GM23338 (cell line): Measurements from ENCODE around the gene DDX27. TPM values are rescaled to one million over a fixed set of nuclear protein-coding genes. Genes with fewer than 3 reads are reported as not detected.

Experiments used
- ATAC-seq: fragments of 200-7000 bp; cut with Tn5 transposase; 3 replicates; pipeline ENCODE4 v1.9.1; 2020
- DNase-seq: peaks from one replicate; pipeline ENCODE4 v3.0.0-alpha.2; 2015; ENCODE audit warnings: low spot score
- H2AFZ ChIP-seq: fragments of 200-600 bp; sonication (generic); 2 replicates; pipeline ENCODE4 v1.8.0; 2016; ENCODE audit warnings: antibody characterized with exemption, mild to moderate bottlenecking, moderate library complexity
- H3F3A ChIP-seq: fragments of 200-600 bp; sonication (generic); replicated peaks from 2 replicates; pipeline ENCODE4 v1.8.0; 2017; ENCODE audit warnings: antibody characterized with exemption, mixed run types, low read depth
- H3K27ac ChIP-seq: fragments of 200-600 bp; sonication (generic); 2 replicates; pipeline ENCODE4 v1.6.1; 2016; ENCODE audit warnings: low read depth
- H3K27me3 ChIP-seq: fragments of 200-600 bp; sonication (generic); 2 replicates; pipeline ENCODE4 v1.8.0; 2016; ENCODE audit warnings: mild to moderate bottlenecking, mixed run types, moderate library complexity; ENCODE audit not compliant: insufficient read depth
- H3K36me3 ChIP-seq: fragments of 200-600 bp; sonication (generic); 2 replicates; pipeline ENCODE4 v1.8.0; 2016; ENCODE audit warnings: mild to moderate bottlenecking; ENCODE audit not compliant: insufficient read depth
- H3K4me1 ChIP-seq: fragments of 200-600 bp; sonication (generic); 2 replicates; pipeline ENCODE4 v1.8.0; 2016; ENCODE audit warnings: mild to moderate bottlenecking, moderate library complexity; ENCODE audit not compliant: insufficient read depth
- H3K4me2 ChIP-seq: fragments of 200-600 bp; sonication (generic); 2 replicates; pipeline ENCODE4 v1.7.1; 2017; ENCODE audit warnings: mixed run types
- H3K4me3 ChIP-seq: fragments of 200-600 bp; sonication (generic); 2 replicates; pipeline ENCODE4 v1.6.1; 2016; ENCODE audit warnings: mixed run types
- H3K79me2 ChIP-seq: fragments of 200-600 bp; sonication (generic); replicated peaks from 2 replicates; pipeline ENCODE4 v1.8.0; 2017; ENCODE audit warnings: mild to moderate bottlenecking; ENCODE audit not compliant: insufficient read depth
- H3K9me2 ChIP-seq: fragments of 200-600 bp; sonication (generic); 2 replicates; pipeline ENCODE4 v1.8.0; 2017; ENCODE audit not compliant: insufficient read depth
- H4K20me1 ChIP-seq: fragments of 200-600 bp; sonication (generic); replicated peaks from 2 replicates; pipeline ENCODE4 v1.8.0; 2017; ENCODE audit warnings: mild to moderate bottlenecking; ENCODE audit not compliant: insufficient read depth
- H3K27ac Mint-ChIP-seq: 2 replicates; pipeline ENCODE4 v1.8.0; 2020; ENCODE audit warnings: inconsistent platforms, mild to moderate bottlenecking, moderate library complexity, mixed read lengths
- H3K27me3 Mint-ChIP-seq: 3 replicates; pipeline ENCODE4 v1.8.0; 2022; ENCODE audit warnings: low read depth, mild to moderate bottlenecking, moderate library complexity, mixed read lengths, inconsistent platforms; ENCODE audit not compliant: insufficient read depth, poor library complexity
- H3K36me3 Mint-ChIP-seq: 3 replicates; pipeline ENCODE4 v1.8.0; 2021; ENCODE audit warnings: low read depth, mild to moderate bottlenecking, inconsistent platforms, moderate library complexity, mixed read lengths
- H3K4me1 Mint-ChIP-seq: 3 replicates; pipeline ENCODE4 v1.8.0; 2020; ENCODE audit warnings: mild to moderate bottlenecking, inconsistent platforms, mixed read lengths
- H3K4me3 Mint-ChIP-seq: 3 replicates; pipeline ENCODE4 v1.8.0; 2021; ENCODE audit warnings: moderate library complexity, mild to moderate bottlenecking, inconsistent platforms, mixed read lengths
- H3K9me3 Mint-ChIP-seq: 3 replicates; pipeline ENCODE4 v1.8.0; 2020; ENCODE audit warnings: moderate library complexity, mild to moderate bottlenecking, inconsistent platforms, mixed read lengths
- CREB1 ChIP-seq: fragments of 250-450 bp; sonication (Bioruptor Pico); IDR thresholded peaks from 2 replicates; pipeline ENCODE4 v1.5.0; 2020; ENCODE audit warnings: low read depth, mild to moderate bottlenecking, moderate library complexity
- JUNB ChIP-seq: IDR thresholded peaks from one replicate; pipeline ENCODE4 v1.6.1; 2016; ENCODE audit warnings: antibody characterized with exemption; ENCODE audit not compliant: unreplicated experiment
- POLR2AphosphoS5 ChIP-seq: IDR thresholded peaks from 2 replicates; pipeline ENCODE4 v1.6.1; 2016; ENCODE audit warnings: antibody characterized with exemption, low read depth
- ZNF331 ChIP-seq: fragments of 250-450 bp; sonication (Bioruptor Pico); IDR thresholded peaks from 2 replicates; pipeline ENCODE4 v1.5.0; 2020; ENCODE audit warnings: low read depth, mild to moderate bottlenecking, moderate library complexity
- polyA plus RNA-seq: library from polyadenylated mRNA; unstranded; fragments of >200 nt; fragmentation: Nextera tagmentation; extraction: Ambion mirVana; gene quantifications from 2 replicates; pipeline ENCODE4 v1.2.1, GENCODE V29; 2016
- total RNA-seq: library from RNA; depleted of rRNA; stranded (reverse); fragments of >200 nt; shearing (Covaris generic); gene quantifications from 2 replicates; pipeline ENCODE4 v1.2.3, GENCODE V29; 2014
- TF ChIP-seq, protein P1 (sequence below): IDR thresholded peaks from 2 replicates; pipeline ENCODE4 v1.6.1; 2016; ENCODE audit warnings: antibody characterized with exemption

DDX27 gene
- total and polyA plus RNA-seq, 2 experiments from 2014 or later: 53.3 to 81.3 TPM

DNA sequence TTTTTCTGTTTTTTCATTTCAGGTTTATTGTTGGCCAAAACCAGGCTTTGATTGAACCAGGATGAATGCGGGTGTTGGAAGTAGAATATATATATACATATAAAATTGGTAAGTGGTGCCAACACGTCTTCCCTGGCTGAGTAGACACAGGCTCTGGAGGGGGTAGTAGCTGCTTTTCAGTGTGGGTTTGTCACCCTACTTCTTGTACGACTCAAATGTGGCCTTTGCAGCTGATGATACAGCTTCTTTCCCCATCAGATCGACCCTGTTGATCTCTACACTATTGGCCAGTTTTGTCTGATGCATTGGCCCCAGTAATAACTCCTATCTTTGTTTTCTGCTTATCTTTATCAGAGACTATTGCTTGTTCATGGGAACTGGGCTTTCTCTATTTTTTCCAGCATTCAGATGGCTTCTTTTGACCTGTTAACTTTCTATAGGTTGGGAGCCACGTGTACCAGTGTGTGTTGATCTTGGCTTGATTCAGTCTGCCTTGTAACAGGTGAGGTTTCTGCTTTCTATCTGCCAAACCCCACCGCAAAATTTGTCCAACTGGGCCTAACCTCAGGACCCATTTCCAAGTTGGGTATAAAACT is 61.3 kb downstream of the DDX27 start:
- peak overlapping the region; percentile 100 for H3K4me3 ChIP-seq
- H4K20me1 ChIP-seq: peaks cover 65% of the 10 kb centered on the region
- peaks cover 63% of the 10 kb centered on the region for H3K27me3 Mint-ChIP-seq
- peak overlapping the region; percentile 99 for H3K27ac Mint-ChIP-seq
- TF ChIP-seq POLR2AphosphoS5 (peak; percentile 48; the same call in 1 of the 2 replicates), ZNF331 (no peak)
- peak overlapping the region; percentile 100 for H3K4me3 Mint-ChIP-seq
- H3K79me2 ChIP-seq: peaks cover 87% of the 10 kb centered on the region
- ATAC-seq (no peak), DNase-seq (no peak)
- peaks cover 62% of the 10 kb centered on the region for H3K9me3 Mint-ChIP-seq
- H3K4me1 ChIP-seq: peaks cover 37% of the 10 kb centered on the region
- H3K4me1 Mint-ChIP-seq: peaks cover 56% of the 10 kb centered on the region
- H3K27me3 ChIP-seq: no peaks in the 10 kb centered on the region
- H3K27ac ChIP-seq: peak overlapping the region; percentile 93
- peaks cover 86% of the 10 kb centered on the region for H3K36me3 Mint-ChIP-seq
- no peak overlapping the region for H2AFZ ChIP-seq
- peaks cover 72% of the 10 kb centered on the region for H3F3A ChIP-seq
- 0 out of 2 replicates have a peak, but pooled peaks cover 2% of the 10 kb centered on the region for H3K9me2 ChIP-seq
- peak overlapping the region; percentile 85 for H3K4me2 ChIP-seq
- H3K36me3 ChIP-seq: peaks cover 73% of the 10 kb centered on the region

DNA sequence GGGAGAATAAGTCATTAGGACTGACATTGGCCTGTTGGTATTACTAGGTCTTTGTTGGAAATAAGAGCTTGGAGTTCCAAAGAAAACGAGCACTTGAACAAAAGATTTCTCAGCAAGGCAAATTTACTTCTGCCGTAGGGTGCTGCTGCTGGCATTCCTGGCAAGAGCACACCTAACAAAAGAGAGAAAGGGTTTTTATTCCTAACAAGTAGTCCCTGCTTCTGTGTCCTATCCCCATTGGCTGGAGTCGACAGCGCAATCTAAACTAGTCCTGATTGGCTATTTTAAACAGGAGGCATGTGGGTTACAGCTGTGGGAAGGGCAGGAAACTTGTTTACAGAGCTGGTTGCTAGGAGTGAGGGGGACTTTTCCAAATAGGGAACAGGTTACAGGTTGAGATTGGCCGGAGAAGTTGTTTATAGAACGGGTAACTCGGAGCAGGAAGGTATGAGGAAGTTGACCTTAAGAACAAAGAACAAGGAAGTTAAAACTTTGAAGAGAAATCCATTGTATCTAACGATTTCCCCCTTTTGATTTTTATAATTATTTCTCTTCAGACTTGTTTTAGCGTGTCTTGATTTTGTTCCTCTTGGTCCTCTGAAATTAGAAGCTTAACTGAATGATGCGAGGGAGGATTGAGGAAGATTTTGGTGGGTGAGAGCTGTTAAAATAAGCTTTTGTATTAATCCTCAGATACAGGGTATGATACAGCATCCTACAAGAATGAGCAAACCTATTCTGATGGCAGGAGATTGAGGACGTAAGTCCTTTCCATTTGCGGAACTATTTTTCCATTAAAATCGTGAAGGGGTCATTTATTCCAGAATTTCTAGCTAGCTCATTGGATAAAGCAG is 62.1 kb downstream of the DDX27 start:
- ATAC-seq (peak; percentile 4), DNase-seq (peak; percentile 78)
- H3F3A ChIP-seq: peaks cover 77% of the 10 kb centered on the region
- H3K4me1 Mint-ChIP-seq: peaks cover 61% of the 10 kb centered on the region
- H3K27ac Mint-ChIP-seq: peak overlapping the region; percentile 99
- no peaks in the 10 kb centered on the region for H3K27me3 ChIP-seq
- H3K36me3 Mint-ChIP-seq: peaks cover 88% of the 10 kb centered on the region
- peaks cover 71% of the 10 kb centered on the region for H4K20me1 ChIP-seq
- peak overlapping the region; percentile 100 for H3K4me3 ChIP-seq
- H3K4me1 ChIP-seq: peaks cover 41% of the 10 kb centered on the region
- H3K9me2 ChIP-seq: no peaks in the 10 kb centered on the region
- peak overlapping the region; percentile 85 for H3K4me2 ChIP-seq
- H3K27me3 Mint-ChIP-seq: peaks cover 70% of the 10 kb centered on the region
- peak overlapping the region; percentile 93 for H3K27ac ChIP-seq
- peak overlapping the region; percentile 100 for H3K4me3 Mint-ChIP-seq
- peaks cover 77% of the 10 kb centered on the region for H3K36me3 ChIP-seq
- peaks cover 69% of the 10 kb centered on the region for H3K9me3 Mint-ChIP-seq
- no peak for TF ChIP-seq CREB1 (CRISPR knock-in tag)
- H2AFZ ChIP-seq: no peak overlapping the region
- H3K79me2 ChIP-seq: peaks cover 87% of the 10 kb centered on the region

DNA sequence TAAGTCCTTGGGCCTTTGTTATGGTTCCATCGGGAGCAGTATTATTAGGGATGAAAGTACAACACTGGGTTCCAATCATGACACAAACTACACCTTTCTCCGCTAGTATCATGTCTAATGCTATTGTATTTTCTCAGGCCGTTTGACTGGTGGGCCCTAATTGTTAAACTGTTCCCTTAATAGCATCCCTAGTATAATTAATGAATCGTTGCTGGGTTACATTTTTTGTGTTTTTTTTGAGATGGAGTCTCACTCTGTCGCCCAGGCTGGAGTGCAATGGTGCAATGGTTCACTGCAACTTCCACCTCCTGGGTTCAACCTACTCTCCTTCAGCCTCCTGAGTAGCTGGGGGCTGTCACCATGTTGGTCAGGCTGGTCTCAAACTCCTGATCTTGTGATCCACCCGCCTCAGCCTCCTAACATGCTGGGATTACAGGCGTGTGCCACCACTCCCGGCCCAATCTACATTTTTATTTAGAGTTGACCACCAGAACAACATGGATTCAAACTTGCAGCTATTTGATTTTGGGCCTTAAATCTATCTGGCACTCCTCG is 62.8 kb downstream of the DDX27 start:
- Mint-ChIP-seq H3K4me1 (peaks cover 61% of the 10 kb centered on the region), H3K27me3 (peaks cover 77% of the 10 kb centered on the region)
- DNase-seq: no peak

More for the DNA sequence above, 62.8 kb downstream of the DDX27 start:
- Mint-ChIP-seq H3K36me3 (peaks cover 88% of the 10 kb centered on the region), H3K4me3 (peak overlapping the region; percentile 100), H3K9me3 (peaks cover 73% of the 10 kb centered on the region), H3K27ac (peak overlapping the region; percentile 99)
- no peak for TF ChIP-seq JUNB
- TF ChIP-seq, protein P1, sequence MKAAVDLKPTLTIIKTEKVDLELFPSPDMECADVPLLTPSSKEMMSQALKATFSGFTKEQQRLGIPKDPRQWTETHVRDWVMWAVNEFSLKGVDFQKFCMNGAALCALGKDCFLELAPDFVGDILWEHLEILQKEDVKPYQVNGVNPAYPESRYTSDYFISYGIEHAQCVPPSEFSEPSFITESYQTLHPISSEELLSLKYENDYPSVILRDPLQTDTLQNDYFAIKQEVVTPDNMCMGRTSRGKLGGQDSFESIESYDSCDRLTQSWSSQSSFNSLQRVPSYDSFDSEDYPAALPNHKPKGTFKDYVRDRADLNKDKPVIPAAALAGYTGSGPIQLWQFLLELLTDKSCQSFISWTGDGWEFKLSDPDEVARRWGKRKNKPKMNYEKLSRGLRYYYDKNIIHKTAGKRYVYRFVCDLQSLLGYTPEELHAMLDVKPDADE: no peak
- Histone ChIP-seq H3K4me3 (peak overlapping the region; percentile 100), H3K4me2 (peak overlapping the region; percentile 85), H2AFZ (no peak overlapping the region), H3K27ac (peak overlapping the region; percentile 93), H3K4me1 (peaks cover 42% of the 10 kb centered on the region), H3K9me2 (no peaks in the 10 kb centered on the region), H3F3A (peaks cover 84% of the 10 kb centered on the region), H3K36me3 (peaks cover 84% of the 10 kb centered on the region), H3K79me2 (peaks cover 87% of the 10 kb centered on the region), H3K27me3 (no peaks in the 10 kb centered on the region), H4K20me1 (peaks cover 77% of the 10 kb centered on the region)
- no peak for ATAC-seq
